Measurements from ENCODE around the gene EGR4. TPM values are rescaled to one million over a fixed set of nuclear protein-coding genes. Genes with fewer than 3 reads are reported as not detected.

The EGR4 gene
- not detected in 2 replicates for total RNA-seq

GRCh38 chr2:73293534-73294171 is at the start of gene EGR4:
TSS of gene EGR4 (minus strand) at chr2:73293548. CDS start at chr2:73293317, 231 bp downstream.
- peaks cover 18% of the 10 kb centered on the region for H3K27me3 ChIP-seq (ENCODE audit: control insufficient read depth, insufficient read depth, low read length)
- FAIRE-seq: no peak
- no peak for TF ChIP-seq CTCF (IDR thresholded peaks at IDR 0.05; ENCODE audit: insufficient read depth, low read length, severe bottlenecking)

DNA sequence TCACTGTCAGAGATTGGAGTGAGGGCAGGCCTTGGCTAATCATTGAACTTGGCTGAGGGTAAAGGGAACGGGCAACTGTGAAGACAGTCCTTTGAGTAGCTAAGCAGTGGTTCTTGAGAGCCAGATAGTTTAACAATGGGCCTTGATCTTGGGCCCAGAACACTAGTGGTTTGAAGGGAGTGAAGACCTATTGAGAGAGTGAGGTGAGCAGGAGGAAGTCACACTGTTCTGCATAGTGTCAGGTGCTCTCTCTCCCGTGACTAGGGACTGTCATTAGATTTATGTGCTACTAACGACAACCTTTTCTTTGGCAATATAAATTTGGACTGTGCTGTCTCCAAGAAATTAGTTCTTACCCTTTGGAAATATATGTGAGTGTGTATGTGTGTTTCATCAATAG is 47.7 kb upstream of the EGR4 start:
- Histone ChIP-seq H3K4me3 (ENCODE audit: low read depth, low read length) (no peak overlapping the region), H3K36me3 (ENCODE audit: control insufficient read depth, insufficient read depth, low read length) (no peaks in the 10 kb centered on the region), H3K27me3 (ENCODE audit: control insufficient read depth, insufficient read depth, low read length) (no peaks in the 10 kb centered on the region)
- no peak for DNase-seq (ENCODE audit: low read depth)
- no peak for TF ChIP-seq CTCF (IDR thresholded peaks at IDR 0.05; ENCODE audit: insufficient read depth, low read length, severe bottlenecking)
- FAIRE-seq: peak; percentile 28

More at GRCh38 chr2:73293534-73294171, at the start of gene EGR4:
- peak; percentile 56 for DNase-seq (ENCODE audit: low read depth)
- Histone ChIP-seq H3K36me3 (ENCODE audit: control insufficient read depth, insufficient read depth, low read length) (no peaks in the 10 kb centered on the region), H3K4me3 (ENCODE audit: low read depth, low read length) (peak within 1 kb of the TSS; percentile 29)

- DNase-seq (ENCODE audit: low read depth) (no peak), FAIRE-seq (no peak)
- TF ChIP-seq CTCF (IDR thresholded peaks at IDR 0.05; ENCODE audit: insufficient read depth, low read length, severe bottlenecking): no peak
- Histone ChIP-seq H3K4me3 (ENCODE audit: low read depth, low read length) (no peak overlapping the region), H3K27me3 (ENCODE audit: control insufficient read depth, insufficient read depth, low read length) (no peaks in the 10 kb centered on the region), H3K36me3 (ENCODE audit: control insufficient read depth, insufficient read depth, low read length) (no peaks in the 10 kb centered on the region)
Measured at GRCh38 chr2:73339201-73339600, 45.9 kb upstream of the EGR4 start.

DNA sequence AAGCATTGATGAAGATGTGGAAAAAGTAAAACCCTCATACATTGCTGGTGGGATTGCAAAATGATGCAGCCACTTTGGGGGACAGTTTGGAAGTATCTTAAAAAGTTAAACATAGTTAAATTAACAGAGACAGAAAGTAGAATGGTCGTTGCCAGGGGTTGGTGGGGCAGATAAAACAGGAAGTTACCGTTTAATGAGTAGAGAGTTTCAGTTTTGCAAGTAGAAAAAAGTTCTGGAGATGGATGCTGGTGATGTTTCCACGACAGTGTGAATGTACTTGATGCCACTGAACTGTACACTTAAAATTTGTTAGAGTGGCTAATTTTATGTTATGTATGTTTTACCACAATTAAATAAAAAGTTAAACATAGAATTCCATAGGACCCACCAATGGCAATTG is 44.5 kb upstream of the EGR4 start:
- no peaks in the 10 kb centered on the region for H3K36me3 ChIP-seq (ENCODE audit: control insufficient read depth, insufficient read depth, low read length)
- FAIRE-seq (no peak), DNase-seq (ENCODE audit: low read depth) (no peak)
- TF ChIP-seq CTCF (IDR thresholded peaks at IDR 0.05; ENCODE audit: insufficient read depth, low read length, severe bottlenecking): no peak
- H3K27me3 ChIP-seq (ENCODE audit: control insufficient read depth, insufficient read depth, low read length): no peaks in the 10 kb centered on the region
- no peak overlapping the region for H3K4me3 ChIP-seq (ENCODE audit: low read depth, low read length)

DNA sequence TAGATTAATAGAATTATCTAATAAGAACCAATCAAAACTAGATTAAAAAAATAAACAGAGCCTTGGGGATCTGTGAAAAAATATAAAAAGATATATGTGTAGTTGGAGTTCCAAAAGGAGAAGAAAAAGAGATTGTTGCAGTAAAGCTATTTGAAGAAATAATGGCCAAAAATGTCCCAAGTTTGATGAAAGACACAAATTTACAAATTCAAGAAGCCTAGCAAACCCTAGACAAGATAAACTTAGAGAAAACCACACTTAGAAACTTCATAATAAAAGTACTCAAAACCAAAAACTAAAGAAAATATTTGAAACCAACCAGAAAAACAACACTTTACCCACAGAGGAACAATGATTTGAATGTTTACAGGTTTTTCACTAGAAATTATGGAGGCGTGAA is 41.3 kb upstream of the EGR4 start:
- TF ChIP-seq CTCF (IDR thresholded peaks at IDR 0.05; ENCODE audit: insufficient read depth, low read length, severe bottlenecking): no peak
- no peaks in the 10 kb centered on the region for H3K36me3 ChIP-seq (ENCODE audit: control insufficient read depth, insufficient read depth, low read length)
- H3K4me3 ChIP-seq (ENCODE audit: low read depth, low read length): no peak overlapping the region
- DNase-seq (ENCODE audit: low read depth) (no peak), FAIRE-seq (no peak)
- no peaks in the 10 kb centered on the region for H3K27me3 ChIP-seq (ENCODE audit: control insufficient read depth, insufficient read depth, low read length)

GRCh38 chr2:73334045-73334444 is 40.7 kb upstream of the EGR4 start:
- Histone ChIP-seq H3K4me3 (ENCODE audit: low read depth, low read length) (no peak overlapping the region), H3K36me3 (ENCODE audit: control insufficient read depth, insufficient read depth, low read length) (no peaks in the 10 kb centered on the region), H3K27me3 (ENCODE audit: control insufficient read depth, insufficient read depth, low read length) (no peaks in the 10 kb centered on the region)
- DNase-seq (ENCODE audit: low read depth) (no peak), FAIRE-seq (no peak)
- TF ChIP-seq CTCF (IDR thresholded peaks at IDR 0.05; ENCODE audit: insufficient read depth, low read length, severe bottlenecking): no peak

Data from bronchial epithelial cell (primary cell).